HG02588 (cell line): ENCODE data around the gene SIGLEC6.

Experiments
- ATAC-seq: cut with Tn5 transposase; IDR thresholded peaks from one replicate; pipeline ENCODE4 v1.9.1; 2021; ENCODE audit warnings: mild to moderate bottlenecking, moderate library complexity; ENCODE audit not compliant: unreplicated experiment

SIGLEC6 gene

GRCh38 chr19:51549533-51550324 is 18.3 kb upstream of the SIGLEC6 start:
- ATAC-seq: no peak

- ATAC-seq: no peak
These were observed 17.4 kb upstream of the SIGLEC6 start for GRCh38 chr19:51548891-51549305.

GRCh38 chr19:51548213-51548651 is 16.8 kb upstream of the SIGLEC6 start:
- ATAC-seq: no peak

GRCh38 chr19:51547397-51548212 is 16.1 kb upstream of the SIGLEC6 start:
- ATAC-seq: no peak

GRCh38 chr19:51546650-51547396 is 15.4 kb upstream of the SIGLEC6 start:
- ATAC-seq: no peak

- ATAC-seq: no peak
These were observed 14.7 kb upstream of the SIGLEC6 start for GRCh38 chr19:51546107-51546649.

GRCh38 chr19:51544038-51544437 is 12.6 kb upstream of the SIGLEC6 start:
- ATAC-seq: no peak

- ATAC-seq: no peak
These were observed 11.2 kb upstream of the SIGLEC6 start for GRCh38 chr19:51542699-51543098.

- no peak for ATAC-seq
These were observed 10.2 kb upstream of the SIGLEC6 start for GRCh38 chr19:51541458-51542357.

- ATAC-seq: no peak
These were observed 8.4 kb upstream of the SIGLEC6 start for GRCh38 chr19:51539821-51540366.

- no peak for ATAC-seq
These were observed 4.1 kb upstream of the SIGLEC6 start for GRCh38 chr19:51535535-51535934.

- ATAC-seq: no peak
These were observed 854 bp downstream of the SIGLEC6 start for GRCh38 chr19:51530616-51531015.

- ATAC-seq: no peak
These were observed 2.2 kb downstream of the SIGLEC6 start for GRCh38 chr19:51529301-51529700.

GRCh38 chr19:51525651-51526050 is 5.8 kb downstream of the SIGLEC6 start:
- no peak for ATAC-seq

- no peak for ATAC-seq
These were observed 6.7 kb downstream of the SIGLEC6 start for GRCh38 chr19:51524666-51525264.

GRCh38 chr19:51521781-51522180 is 9.7 kb downstream of the SIGLEC6 start:
- no peak for ATAC-seq

GRCh38 chr19:51521357-51521756 is 10.1 kb downstream of the SIGLEC6 start:
- ATAC-seq: no peak

- ATAC-seq: no peak
These were observed 10.7 kb downstream of the SIGLEC6 start for GRCh38 chr19:51520728-51521127.

- ATAC-seq: no peak
These were observed 16.5 kb downstream of the SIGLEC6 start for GRCh38 chr19:51514866-51515481.
